ENCODE results near the gene BIN2. TPM values are rescaled to one million over a fixed set of nuclear protein-coding genes. Genes with fewer than 3 reads are reported as not detected.

The BIN2 gene
- total RNA-seq, 2 experiments from 2014 or later, result 39.5 to 41.7 TPM

GRCh38 chr12:51242876-51243275 lies 81.1 kb downstream of the BIN2 start:
- H3K27me3 Mint-ChIP-seq, result no peaks in the 10 kb centered on the region
- H3K36me3 Mint-ChIP-seq (ENCODE audit: low read depth), result peaks cover 54% of the 10 kb centered on the region
- H3K4me3 Mint-ChIP-seq, result no peak overlapping the region
- DNase-seq (no peak), ATAC-seq (no peak)
- H3K9me3 Mint-ChIP-seq, result no peaks in the 10 kb centered on the region
- POLR2A ChIA-PET, result interaction anchor here (1.6 to 3.6 kb wide), 2 partner anchors 10 to 161 kb away, joined by 4 to 15 read pairs; partner anchors contain the start of gene CSRNP2
- peaks cover 58% of the 10 kb centered on the region for H3K4me1 Mint-ChIP-seq (ENCODE audit: low read depth)
- CTCF ChIA-PET, result no interaction called here
- peak overlapping the region; percentile 39 for H3K27ac Mint-ChIP-seq
- no peak for TF ChIP-seq CTCF (IDR thresholded peaks at IDR 0.05)
- intact Hi-C loops (cut with micrococcal nuclease), result loop anchor here (5.0 kb wide), 1 partner anchor 151 kb away; no protein-coding TSS in a partner anchor

- intact Hi-C loops (cut with micrococcal nuclease), result loop anchor here (5.0 kb wide), 1 partner anchor 150 kb away; no protein-coding TSS in a partner anchor
- Mint-ChIP-seq H3K4me3 (no peak overlapping the region), H3K36me3 (ENCODE audit: low read depth) (peaks cover 54% of the 10 kb centered on the region), H3K27ac (peak overlapping the region; percentile 66), H3K9me3 (no peaks in the 10 kb centered on the region), H3K27me3 (no peaks in the 10 kb centered on the region), H3K4me1 (ENCODE audit: low read depth) (peaks cover 52% of the 10 kb centered on the region)
- ATAC-seq (no peak), DNase-seq (no peak)
- CTCF ChIA-PET, result interaction anchor here (1.0 to 1.6 kb wide), 2 partner anchors 9 to 99 kb away, joined by 3 to 5 read pairs; no protein-coding TSS in a partner anchor
- no peak for TF ChIP-seq CTCF (IDR thresholded peaks at IDR 0.05)
- POLR2A ChIA-PET, result interaction anchor here (0.6 to 4.2 kb wide), 3 partner anchors 11 to 1897 kb away, joined by 3 to 24 read pairs (median 3); partner anchors contain the start of gene POU6F1
Measured at GRCh38 chr12:51242120-51242519, 81.9 kb downstream of the BIN2 start.

DNA sequence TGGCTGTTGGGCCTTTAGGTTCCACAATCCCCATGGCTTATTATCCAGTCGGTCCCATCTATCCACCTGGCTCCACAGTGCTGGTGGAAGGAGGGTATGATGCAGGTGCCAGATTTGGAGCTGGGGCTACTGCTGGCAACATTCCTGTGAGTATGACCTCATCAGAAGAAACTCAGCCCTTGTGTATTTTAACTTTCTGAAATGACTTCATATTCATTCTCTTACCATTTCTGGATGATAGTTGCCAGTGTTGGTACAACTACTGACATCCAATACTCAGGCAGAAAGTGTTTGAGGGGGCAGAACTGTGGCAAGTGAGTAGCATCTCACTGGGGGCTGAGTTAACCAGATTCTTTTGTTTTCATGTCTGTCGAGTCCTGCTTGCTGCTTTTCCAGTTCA lies 83.0 kb downstream of the BIN2 start:
- peak overlapping the region; percentile 48 for H3K27ac Mint-ChIP-seq
- H3K36me3 Mint-ChIP-seq (ENCODE audit: low read depth), result peaks cover 49% of the 10 kb centered on the region
- peak overlapping the region; percentile 95 for H3K4me3 Mint-ChIP-seq
- TF ChIP-seq CTCF (IDR thresholded peaks at IDR 0.05), result no peak
- no peaks in the 10 kb centered on the region for H3K9me3 Mint-ChIP-seq
- H3K27me3 Mint-ChIP-seq, result no peaks in the 10 kb centered on the region
- H3K4me1 Mint-ChIP-seq (ENCODE audit: low read depth), result peaks cover 41% of the 10 kb centered on the region
- ChIA-PET CTCF (interaction anchor here (0.9 to 1.9 kb wide), 7 partner anchors 8 to 159 kb away, joined by 3 to 15 read pairs (median 4); no protein-coding TSS in a partner anchor), POLR2A (interaction anchor here (0.7 to 4.2 kb wide), 6 partner anchors 8 to 216 kb away, joined by 3 to 24 read pairs (median 4); partner anchors contain the start of genes POU6F1 and SLC11A2)
- intact Hi-C loops (cut with micrococcal nuclease), result loop anchor here (5.0 kb wide), 1 partner anchor 149 kb away; no protein-coding TSS in a partner anchor
- ATAC-seq (no peak), DNase-seq (no peak)

DNA sequence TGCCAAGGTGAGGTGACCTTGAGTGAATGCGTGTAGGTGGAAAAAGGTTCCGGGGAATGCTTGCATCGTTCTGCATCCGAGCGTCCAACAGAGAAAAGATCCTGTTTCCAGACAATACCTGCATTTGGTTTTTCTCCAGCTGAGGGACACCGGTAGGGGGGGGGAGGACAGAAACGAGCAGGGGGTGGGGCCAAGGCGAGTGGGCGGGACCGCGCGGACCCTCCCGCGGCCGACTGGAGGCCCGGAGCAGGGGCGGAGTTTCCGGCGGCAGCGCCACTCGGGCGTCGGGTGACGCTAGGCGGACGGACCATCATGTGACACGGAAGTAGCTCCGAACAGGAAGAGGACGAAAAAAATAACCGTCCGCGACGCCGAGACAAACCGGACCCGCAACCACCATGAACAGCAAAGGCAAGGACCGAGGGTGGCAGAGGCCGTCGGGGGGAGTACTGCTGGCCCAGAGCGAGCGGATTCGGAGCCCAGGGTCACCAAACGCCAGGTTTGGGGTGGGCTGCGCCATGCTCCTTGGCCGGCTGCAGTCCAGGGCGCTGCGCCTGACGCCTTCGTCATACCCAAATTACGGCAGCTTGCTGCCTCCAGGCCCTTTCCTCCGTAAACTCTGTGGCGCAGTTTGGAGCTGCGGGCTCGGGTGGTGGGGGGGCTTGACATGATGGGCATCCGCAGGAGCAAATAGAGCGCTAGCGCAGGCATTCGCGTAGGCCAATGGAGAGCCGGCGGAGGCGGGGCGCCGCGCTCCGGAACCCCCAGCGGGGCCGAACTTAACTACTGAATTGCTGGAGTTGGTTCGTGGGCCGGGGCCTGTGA lies 85.3 kb downstream of the BIN2 start, which contains the start of gene DAZAP2:
Gene DAZAP2 (plus strand): TSS at position 317 of the 825 bp plus-strand sequence. CDS start 82 bp downstream, at position 399.
- Mint-ChIP-seq H3K27me3 (no peaks in the 10 kb centered on the region), H3K27ac (peak within 1 kb of the TSS; percentile 100), H3K4me1 (ENCODE audit: low read depth) (peaks cover 31% of the 10 kb centered on the region), H3K36me3 (ENCODE audit: low read depth) (peaks cover 35% of the 10 kb centered on the region), H3K9me3 (no peaks in the 10 kb centered on the region), H3K4me3 (peak within 1 kb of the TSS; percentile 95)
- no peak for TF ChIP-seq CTCF (IDR thresholded peaks at IDR 0.05)
- ChIA-PET POLR2A (interaction anchor here (0.8 to 4.2 kb wide), 16 partner anchors 8 to 220 kb away, joined by 3 to 24 read pairs (median 4); partner anchors contain the start of genes CSRNP2 and POU6F1), CTCF (interaction anchor here (1.1 to 2.9 kb wide), 7 partner anchors 14 to 112 kb away, joined by 3 to 11 read pairs (median 7); partner anchors contain the start of gene POU6F1)
- intact Hi-C loops (cut with micrococcal nuclease), result no loop called here
- peak; percentile 97 for DNase-seq
- peak; percentile 92 for ATAC-seq
